ENCODE data around the gene MYO18B. TPM values are rescaled to one million over a fixed set of nuclear protein-coding genes. Genes with fewer than 3 reads are reported as not detected.

Gene MYO18B
- total and polyA plus RNA-seq, 2 of the 8 experiments (the other 6 are each of a cell fraction or from before 2014, with no cell fraction given): 0.62 to 0.78 TPM

DNA sequence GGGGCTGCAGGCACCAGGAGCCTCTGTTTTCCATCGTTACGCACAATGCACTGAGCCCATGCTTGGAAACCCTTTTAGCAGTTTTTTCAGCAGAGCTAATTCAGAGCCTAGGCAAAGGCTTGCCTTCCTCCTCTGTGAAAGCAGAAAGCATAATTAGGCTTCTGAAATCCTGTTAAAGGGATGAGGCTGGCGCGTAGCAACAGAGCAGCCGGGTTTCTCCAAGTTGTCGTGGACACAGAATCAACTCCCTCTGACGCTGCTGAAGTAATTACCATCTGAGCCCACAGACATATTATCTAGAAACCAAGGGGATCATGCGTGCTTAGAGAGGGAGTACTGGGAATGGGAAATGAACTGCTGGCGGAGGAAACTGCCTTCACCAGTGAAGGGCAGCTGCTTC lies 85.4 kb downstream of the MYO18B start (continued):
- TF ChIP-seq BACH1 (IDR thresholded peaks at IDR 0.05; ENCODE audit: low read length): no peak
- TF ChIP-seq POLR2A (IDR thresholded peaks at IDR 0.05; ENCODE audit: control extremely low read depth in 1 of 2, low read depth in 2 of 2, low read length in 2 of 2): no peak

DNA sequence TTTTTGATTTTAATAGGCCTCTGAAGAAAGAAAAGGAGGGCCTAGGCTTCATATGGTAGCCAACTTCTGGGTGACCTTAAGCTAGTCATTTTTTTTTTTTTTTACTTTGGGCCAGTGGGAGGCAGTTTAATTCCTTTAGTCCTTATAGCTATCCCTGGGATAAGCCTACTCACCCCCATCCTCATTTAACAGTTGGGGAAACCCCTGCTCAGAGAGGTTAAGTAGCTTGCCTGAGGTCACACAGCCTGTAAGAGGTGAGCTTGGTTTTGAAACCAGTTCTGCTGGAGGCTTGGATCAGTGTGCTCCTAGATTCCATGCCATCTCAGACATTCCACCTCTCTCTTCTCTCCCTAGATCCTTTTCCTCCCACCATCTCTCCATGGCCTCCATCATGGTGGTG lies 86.4 kb downstream of the MYO18B start:
- Histone ChIP-seq H2BK12ac (ENCODE audit: low read depth, low read length) (no peak overlapping the region), H2AK5ac (ENCODE audit: low read depth, low read length) (no peak overlapping the region), H3K4ac (replicated peaks; ENCODE audit: insufficient read length, low read depth, low read length) (no peak overlapping the region), H3K4me3 (ENCODE audit: extremely low read depth in 1 of 4, insufficient read depth in 2 of 4, low read depth in 3 of 4, low read length in 4 of 4) (no peak overlapping the region), H3K27ac (ENCODE audit: low read depth, low read length) (no peak overlapping the region), H3K14ac (ENCODE audit: insufficient read length) (no peak overlapping the region), H3K36me3 (ENCODE audit: control insufficient read depth in 2 of 4, insufficient read depth in 4 of 4, low read length in 3 of 4) (no peaks in the 10 kb centered on the region), H3K9ac (replicated peaks in 1 of 4; ENCODE audit: extremely low read depth in 1 of 4, low read depth in 3 of 4, low read length in 3 of 4) (no peak overlapping the region), H3K56ac (replicated peaks; ENCODE audit: insufficient read length, low read depth, low read length) (no peak overlapping the region), H3K4me2 (ENCODE audit: insufficient read depth in 1 of 2, low read depth in 2 of 2, low read length in 2 of 2) (no peak overlapping the region), H3K9me3 (ENCODE audit: insufficient read depth in 2 of 2, low read depth in 1 of 2, low read length in 1 of 2) (peaks cover 4 to 5% of the 10 kb centered on the region in 2 experiments; a peak in 2 of 4 replicates), H4K91ac (replicated peaks; ENCODE audit: insufficient read length, low read length) (no peak overlapping the region), H3K79me2 (ENCODE audit: control insufficient read depth in 1 of 2, insufficient read depth in 2 of 2, low read length in 2 of 2) (no peaks in the 10 kb centered on the region), H2AFZ (ENCODE audit: low read length) (no peak overlapping the region), H4K5ac (ENCODE audit: insufficient read length, low read depth, low read length) (no peak overlapping the region), H2BK5ac (ENCODE audit: low read depth, low read length) (no peak overlapping the region), H3K79me1 (ENCODE audit: low read depth, low read length) (no peaks in the 10 kb centered on the region), H3K23me2 (ENCODE audit: low read depth, low read length) (no peaks in the 10 kb centered on the region), H4K20me1 (replicated peaks in 1 of 2; ENCODE audit: control insufficient read depth in 1 of 2, insufficient read depth in 2 of 2, low read length in 2 of 2) (peaks cover 0 to 3% of the 10 kb centered on the region in 2 experiments), H2BK120ac (replicated peaks; ENCODE audit: low read depth, low read length) (no peak overlapping the region), H3K27me3 (replicated peaks in 1 of 4; ENCODE audit: control insufficient read depth in 3 of 4, extremely low read depth in 1 of 4, insufficient read depth in 3 of 4, low read length in 3 of 4) (no peaks in the 10 kb centered on the region), H3K23ac (ENCODE audit: insufficient read length) (no peak overlapping the region), H2BK20ac (ENCODE audit: low read length) (no peak overlapping the region), H2BK15ac (ENCODE audit: low read length) (no peak overlapping the region), H3K18ac (ENCODE audit: extremely low read depth, low read length) (no peak overlapping the region), H3K4me1 (replicated peaks in 1 of 4; ENCODE audit: control insufficient read depth in 3 of 4, insufficient read depth in 4 of 4, low read length in 3 of 4) (no peaks in the 10 kb centered on the region; a peak in 1 of 7 replicates), H4K8ac (ENCODE audit: extremely low read depth, insufficient read depth, low read length) (no peak overlapping the region; the same call in 1 of the 2 replicates)
- ChIA-PET POLR2A (ENCODE audit: partially characterized antibody) (no interaction called here), CTCF (ENCODE audit: partially characterized antibody) (interaction anchor here (0.6 to 1.3 kb wide), 5 partner anchors 11 to 1645 kb away, joined by 3 to 4 read pairs (median 3); no protein-coding TSS in a partner anchor)
- DNase-seq (ENCODE audit: low read depth in 1 of 2, low spot score in 2 of 2) (no peak), FAIRE-seq (no peak)
- TF ChIP-seq RNF2 (IDR thresholded peaks at IDR 0.05; ENCODE audit: borderline replicate concordance, low read depth, low read length, missing control alignments, poor library complexity, severe bottlenecking): no peak
- TF ChIP-seq POLR2AphosphoS5 (IDR thresholded peaks at IDR 0.05; ENCODE audit: low read depth, low read length): no peak
- TF ChIP-seq POU5F1 (IDR thresholded peaks at IDR 0.05; ENCODE audit: low read depth, low read length): no peak
- TF ChIP-seq, protein P1, sequence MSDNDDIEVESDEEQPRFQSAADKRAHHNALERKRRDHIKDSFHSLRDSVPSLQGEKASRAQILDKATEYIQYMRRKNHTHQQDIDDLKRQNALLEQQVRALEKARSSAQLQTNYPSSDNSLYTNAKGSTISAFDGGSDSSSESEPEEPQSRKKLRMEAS (IDR thresholded peaks at IDR 0.05): no peak
- TF ChIP-seq, protein P2, sequence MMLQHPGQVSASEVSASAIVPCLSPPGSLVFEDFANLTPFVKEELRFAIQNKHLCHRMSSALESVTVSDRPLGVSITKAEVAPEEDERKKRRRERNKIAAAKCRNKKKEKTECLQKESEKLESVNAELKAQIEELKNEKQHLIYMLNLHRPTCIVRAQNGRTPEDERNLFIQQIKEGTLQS (IDR thresholded peaks at IDR 0.05; ENCODE audit: insufficient read depth, low read depth, low read length): no peak
- TF ChIP-seq RFX5 (IDR thresholded peaks at IDR 0.05; ENCODE audit: borderline replicate concordance, low read depth, low read length): no peak
- TF ChIP-seq TAF7 (optimal IDR thresholded peaks at IDR 0.05; ENCODE audit: borderline replicate concordance, low read depth, low read length): no peak
- TF ChIP-seq MAFK (IDR thresholded peaks at IDR 0.05; ENCODE audit: low read depth, low read length): no peak
- TF ChIP-seq, protein P3, sequence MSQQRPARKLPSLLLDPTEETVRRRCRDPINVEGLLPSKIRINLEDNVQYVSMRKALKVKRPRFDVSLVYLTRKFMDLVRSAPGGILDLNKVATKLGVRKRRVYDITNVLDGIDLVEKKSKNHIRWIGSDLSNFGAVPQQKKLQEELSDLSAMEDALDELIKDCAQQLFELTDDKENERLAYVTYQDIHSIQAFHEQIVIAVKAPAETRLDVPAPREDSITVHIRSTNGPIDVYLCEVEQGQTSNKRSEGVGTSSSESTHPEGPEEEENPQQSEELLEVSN (IDR thresholded peaks at IDR 0.05): no peak
- TF ChIP-seq CHD1 (IDR thresholded peaks at IDR 0.05; ENCODE audit: low read depth, low read length): no peak
